GM19455 (cell line): Measurements from ENCODE around the gene KATNAL1.
"Not testable (repeated sequence)": the region's sequence is repeated elsewhere in the genome, so short reads cannot be mapped to it uniquely, and the experiment has no call there.

Source experiments
- ATAC-seq: cut with Tn5 transposase; IDR thresholded peaks from one replicate; pipeline ENCODE4 v1.9.1; 2021; ENCODE audit not compliant: unreplicated experiment

Gene KATNAL1

DNA sequence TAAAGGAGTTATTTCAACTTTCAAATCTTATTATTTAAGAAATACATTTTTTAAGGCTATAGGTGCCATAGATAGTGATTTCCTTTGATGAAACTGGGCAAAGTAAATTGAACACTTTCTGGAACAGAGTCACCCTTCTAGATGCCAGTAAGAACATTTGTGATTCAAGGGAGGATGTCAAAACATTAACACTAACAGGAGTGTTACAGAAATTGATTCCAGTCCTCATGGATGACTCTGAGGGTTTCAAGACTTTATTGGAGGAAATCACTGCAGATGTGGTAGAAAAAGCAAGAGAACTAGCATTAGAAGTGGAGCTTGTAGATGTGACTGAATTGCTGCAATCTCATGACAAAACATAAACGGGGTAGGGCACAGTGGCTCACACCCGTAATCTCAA, 12.2 kb downstream of the KATNAL1 start:
- no peak for ATAC-seq

GRCh38 chr13:30294004-30294403, 13.3 kb downstream of the KATNAL1 start:
- ATAC-seq: no peak

DNA sequence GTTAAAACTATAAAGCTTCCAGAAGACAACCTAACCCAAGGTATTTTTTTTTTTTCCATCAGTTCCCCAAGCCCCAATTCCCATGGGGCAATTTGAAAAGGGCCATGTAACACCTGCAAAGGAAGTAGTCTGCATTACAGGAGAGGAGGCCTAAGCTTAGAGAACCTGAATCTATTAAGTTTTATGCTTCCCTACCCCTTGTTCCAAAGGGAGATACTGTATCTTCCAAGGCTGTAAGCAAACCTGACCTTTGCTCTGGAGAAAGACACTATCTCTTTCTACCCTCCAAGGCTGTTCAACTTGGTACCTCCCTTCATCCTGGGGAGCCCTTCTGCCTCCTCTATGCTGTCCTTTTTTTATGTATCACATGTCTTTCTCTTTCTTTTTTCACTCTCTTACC, 15.0 kb downstream of the KATNAL1 start:
- no peak for ATAC-seq

GRCh38 chr13:30290812-30291436, 16.4 kb downstream of the KATNAL1 start:
- no peak for ATAC-seq

DNA sequence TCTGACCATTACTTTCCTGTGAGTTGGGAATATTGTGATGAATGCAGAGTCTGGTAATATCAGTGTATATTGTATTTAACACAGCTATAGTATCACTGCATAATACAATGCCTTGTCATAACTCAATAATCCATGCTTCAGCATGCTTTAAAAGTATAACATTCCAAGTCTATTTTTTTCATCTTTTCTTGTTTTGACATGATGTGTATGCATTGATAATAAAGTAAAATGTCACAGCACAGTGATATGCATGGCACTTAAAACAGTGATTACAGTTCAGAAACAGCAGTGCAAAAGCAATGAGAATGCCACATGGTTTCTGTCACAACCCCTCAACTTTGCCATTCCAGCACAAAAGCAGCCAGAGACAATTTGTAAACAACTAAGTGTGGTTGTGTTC, 17.8 kb downstream of the KATNAL1 start:
- no peak for ATAC-seq

GRCh38 chr13:30286059-30286458, 21.3 kb downstream of the KATNAL1 start:
- ATAC-seq: not testable (repeated sequence)

DNA sequence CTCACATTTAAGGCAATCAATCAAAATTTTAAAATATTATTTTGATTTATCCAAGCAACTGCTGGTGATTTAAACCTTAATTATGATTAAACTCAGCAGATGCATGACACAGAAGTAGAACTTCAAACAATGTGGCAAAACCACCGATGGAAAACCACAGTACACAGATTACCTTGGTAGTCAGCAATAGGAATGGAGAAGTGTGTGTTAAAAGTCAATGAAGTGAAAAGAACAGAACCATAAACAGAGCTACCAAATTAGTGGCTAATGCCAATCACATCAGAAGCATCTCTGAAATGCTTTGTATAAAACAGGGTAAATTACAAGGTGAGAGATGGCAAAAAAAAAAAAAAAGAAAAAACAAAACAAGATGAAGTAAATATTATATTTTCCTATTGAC, 31.2 kb downstream of the KATNAL1 start:
- no peak for ATAC-seq

DNA sequence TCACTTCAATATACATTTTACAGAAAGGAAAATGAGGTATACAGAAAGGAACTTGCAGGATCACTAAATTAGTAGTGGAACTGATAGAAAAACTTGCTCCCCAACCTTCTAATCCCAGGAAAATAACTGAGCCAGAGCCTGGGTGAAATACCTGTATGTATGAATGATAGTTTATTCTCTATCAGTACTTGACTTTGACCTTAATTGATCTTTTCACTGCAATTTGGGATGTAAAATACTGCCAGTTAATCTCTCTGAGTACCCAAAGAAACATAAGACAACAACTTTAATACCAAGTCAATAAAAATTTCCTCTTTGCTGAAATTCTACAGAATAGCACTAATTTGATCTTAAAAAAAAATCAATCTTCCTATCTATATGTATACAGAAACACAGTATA, 33.3 kb downstream of the KATNAL1 start:
- no peak for ATAC-seq

DNA sequence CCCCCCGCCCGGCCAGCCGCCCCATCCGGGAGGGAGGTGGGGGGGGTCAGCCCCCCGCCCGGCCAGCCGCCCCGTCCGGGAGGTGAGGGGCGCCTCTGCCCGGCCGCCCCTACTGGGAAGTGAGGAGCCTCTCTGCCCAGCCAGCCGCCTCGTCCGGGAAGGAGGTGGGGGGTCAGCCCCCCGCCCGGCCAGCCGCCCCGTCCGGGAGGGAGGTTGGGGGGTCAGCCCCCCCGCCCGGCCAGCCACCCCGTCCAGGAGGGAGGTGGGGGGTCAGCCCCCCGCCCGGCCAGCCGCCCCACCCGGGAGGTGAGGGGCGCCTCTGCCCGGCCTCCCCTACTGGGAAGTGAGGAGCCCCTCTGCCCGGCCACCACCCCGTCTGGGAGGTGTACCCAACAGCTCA, 37.3 kb downstream of the KATNAL1 start:
- not testable (repeated sequence) for ATAC-seq

GRCh38 chr13:30268673-30269072, 38.7 kb downstream of the KATNAL1 start:
- no peak for ATAC-seq

DNA sequence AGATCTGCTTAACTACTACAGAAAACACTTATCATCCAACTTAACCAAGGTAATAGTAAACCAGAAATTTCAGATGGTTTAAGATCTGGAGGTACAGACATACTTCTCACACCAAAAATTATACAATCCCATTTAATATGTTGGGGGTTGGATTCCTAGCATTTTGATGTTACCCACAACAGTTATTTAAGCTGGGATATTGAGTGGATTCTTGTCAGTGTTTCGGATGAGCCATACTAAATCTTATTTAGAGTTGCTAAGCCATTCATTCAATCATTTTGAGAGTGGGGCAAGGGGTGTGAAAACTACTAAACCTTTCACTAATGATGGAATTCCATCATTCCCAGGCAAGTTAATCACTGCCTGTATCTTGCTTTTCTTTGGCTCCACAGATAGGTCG, 40.6 kb downstream of the KATNAL1 start:
- no peak for ATAC-seq

DNA sequence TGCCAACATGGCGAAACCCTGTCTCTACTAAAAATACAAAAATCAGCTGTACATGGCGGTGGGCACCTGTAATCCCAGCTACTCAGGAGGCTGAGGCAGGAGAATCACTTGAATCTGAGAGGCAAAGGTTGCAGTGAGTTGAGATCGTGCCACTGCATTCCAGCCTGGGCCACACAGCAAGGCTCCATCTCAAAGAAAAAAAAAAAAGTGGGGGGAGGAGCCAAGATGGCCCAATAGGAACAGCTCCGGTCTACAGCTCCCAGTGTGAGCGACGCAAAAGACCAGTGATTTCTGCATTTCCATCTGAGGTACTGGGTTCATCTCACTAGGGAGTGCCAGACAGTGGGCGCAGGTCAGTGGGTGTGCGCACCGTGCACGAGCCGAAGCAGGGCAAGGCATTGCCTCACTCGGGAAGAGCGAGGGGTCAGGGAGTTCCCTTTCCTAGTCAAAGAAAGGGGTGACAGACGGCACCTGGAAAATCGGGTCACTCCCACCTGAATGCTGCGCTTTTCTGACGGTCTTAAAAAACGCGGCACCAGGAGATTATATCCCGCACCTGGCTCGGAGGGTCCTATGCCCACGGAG, 48.1 kb downstream of the KATNAL1 start:
- not testable (repeated sequence) for ATAC-seq

GRCh38 chr13:30257468-30258099, 49.8 kb downstream of the KATNAL1 start:
- ATAC-seq: no peak

DNA sequence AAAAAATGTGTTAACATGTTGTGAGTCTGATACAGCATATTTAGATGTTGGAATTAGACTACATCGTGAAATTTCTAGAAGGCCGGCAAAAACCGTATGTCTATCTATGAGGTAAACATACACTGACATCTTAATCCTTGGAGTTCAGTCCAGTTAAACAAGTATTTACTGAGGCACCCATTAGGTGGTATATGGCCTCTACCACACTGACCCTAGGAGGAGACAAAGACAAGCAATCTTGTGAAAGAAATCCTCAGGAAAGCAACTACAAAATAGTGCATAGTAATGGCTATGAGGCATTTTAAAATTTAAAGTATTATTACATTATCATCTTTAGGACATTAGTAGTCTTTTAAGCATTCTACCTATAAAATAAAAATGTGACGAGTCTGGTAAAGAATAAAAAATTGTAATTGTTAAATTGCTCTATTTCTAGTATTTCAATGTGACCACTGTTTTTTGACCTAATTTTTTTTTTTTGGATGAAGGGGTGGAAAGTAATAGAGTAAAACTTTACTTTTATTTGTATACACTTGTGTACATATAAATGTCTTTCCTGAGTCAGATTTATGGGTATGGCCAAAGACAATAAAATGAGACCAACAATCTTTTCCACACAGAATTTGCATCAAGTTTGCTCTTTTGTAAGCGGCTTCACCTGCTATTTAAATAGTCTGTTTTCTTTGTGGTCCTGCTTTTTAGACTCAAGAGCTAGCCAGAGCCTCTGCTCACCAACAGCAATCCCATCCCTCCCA, 50.5 kb downstream of the KATNAL1 start:
- ATAC-seq: no peak

GRCh38 chr13:30255696-30256095, 51.7 kb downstream of the KATNAL1 start:
- ATAC-seq: no peak

GRCh38 chr13:30253830-30254229, 53.5 kb downstream of the KATNAL1 start:
- ATAC-seq: no peak

DNA sequence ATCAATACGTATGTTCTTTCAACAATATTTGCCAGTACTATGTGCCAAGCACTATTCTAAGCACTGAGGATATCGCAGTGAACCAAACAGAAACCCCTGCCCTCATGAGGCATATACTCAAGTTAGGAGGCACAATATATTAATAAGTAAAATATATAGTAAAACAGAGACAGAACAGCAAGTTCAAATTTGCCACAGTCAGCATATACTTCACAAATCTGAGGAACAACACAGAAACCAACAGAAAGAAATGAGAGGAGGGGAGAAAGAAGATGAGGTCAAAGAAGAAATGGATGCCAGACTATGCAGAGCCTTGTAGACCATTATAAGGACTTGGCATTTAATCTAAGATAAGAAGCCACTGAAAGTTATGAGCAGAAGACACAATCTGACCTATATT, 59.9 kb downstream of the KATNAL1 start:
- ATAC-seq: no peak

DNA sequence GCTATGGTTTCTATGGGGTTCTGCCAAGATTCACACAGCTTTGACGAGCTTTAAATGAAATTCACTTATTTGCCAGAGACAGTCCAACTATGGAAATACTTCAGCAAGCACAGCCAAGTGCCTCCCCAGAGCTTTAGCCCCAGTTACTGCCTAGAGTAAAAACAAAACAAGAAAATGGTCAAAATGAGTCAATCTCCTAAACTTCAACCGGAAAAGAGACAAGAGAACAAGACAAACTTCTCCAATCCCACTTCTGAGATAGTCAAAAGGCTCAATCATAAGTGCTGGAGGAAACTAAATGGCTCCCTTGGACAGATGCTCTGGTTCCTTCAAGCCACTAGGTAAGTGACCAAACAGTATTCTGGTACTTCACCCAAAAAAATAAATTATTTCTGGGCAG, 65.8 kb downstream of the KATNAL1 start:
- ATAC-seq: no peak

- no peak for ATAC-seq
These were observed 66.7 kb downstream of the KATNAL1 start for GRCh38 chr13:30240608-30241007.

DNA sequence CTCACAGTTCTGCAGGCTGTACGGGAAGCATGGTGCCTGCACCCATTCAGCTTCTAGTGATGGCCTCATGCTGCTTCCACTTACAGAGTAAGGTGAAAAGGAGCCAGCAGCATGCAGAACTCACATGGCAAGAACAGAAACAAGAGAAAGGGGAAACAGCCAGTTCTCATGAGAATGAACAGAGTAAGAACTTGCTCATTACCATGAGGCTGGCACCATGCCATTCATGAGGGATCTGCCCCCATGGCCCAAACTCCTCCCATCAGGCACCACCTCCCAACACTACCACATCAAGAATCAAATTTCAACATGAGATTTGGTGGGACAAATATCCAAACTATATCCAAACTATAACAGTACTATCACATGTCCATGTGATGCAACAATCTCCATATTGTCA, 72.1 kb downstream of the KATNAL1 start:
- ATAC-seq: no peak

DNA sequence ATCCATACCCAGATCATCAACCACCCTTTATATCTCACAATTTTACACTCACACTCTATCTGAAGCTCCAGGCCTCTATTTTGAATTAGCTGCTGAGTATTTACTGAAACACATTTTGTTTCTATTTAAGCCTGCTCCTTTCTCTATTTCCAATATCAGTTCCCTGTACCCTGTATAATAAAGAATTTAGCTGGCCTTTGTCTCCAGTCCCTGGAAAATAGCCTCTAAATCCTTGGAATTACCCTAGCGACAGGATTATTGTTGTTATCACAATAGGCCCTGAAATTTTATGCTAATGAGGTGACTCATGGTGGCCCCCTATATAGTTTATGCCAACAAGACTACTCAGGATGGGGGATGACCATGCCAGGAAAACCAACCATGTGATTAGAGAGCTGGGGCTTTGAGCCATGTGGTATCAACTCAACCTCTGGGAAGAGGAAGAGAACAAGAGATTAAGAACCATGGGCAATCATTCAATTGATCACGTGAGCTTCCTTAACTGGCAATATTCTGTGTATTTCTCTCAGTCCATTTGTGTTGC, 72.7 kb downstream of the KATNAL1 start:
- ATAC-seq: no peak

DNA sequence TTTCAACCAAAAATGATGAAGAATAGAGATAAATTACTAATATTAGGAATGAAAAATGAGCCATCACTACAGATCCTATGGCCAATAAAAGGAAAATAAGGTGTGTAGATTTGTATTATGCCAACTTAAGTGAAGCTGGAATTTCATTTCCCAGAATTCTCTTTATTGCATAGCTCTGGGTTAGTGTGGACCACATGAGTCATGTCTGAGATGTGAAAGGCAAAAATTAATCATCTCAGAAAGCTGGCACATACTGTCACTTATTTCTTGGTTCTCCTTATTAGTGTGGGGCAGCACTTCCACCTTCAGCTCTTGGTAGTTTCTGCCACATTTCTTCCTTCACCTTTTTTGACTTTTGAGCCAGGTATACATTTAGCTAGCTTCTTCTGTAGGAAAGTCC, 82.6 kb downstream of the KATNAL1 start:
- no peak for ATAC-seq
